BE2C (cell line): ENCODE measurements around the gene ITGA3.
A peak's percentile ranks its signal among the peaks of the same experiment; 100 is the strongest.

Experiments used
- DNase-seq: peaks from one replicate; pipeline ENCODE4 v3.0.0-alpha.2; 2020
- H3K27me3 ChIP-seq: fragments of 250-450 bp; sonication (Bioruptor Pico); 2 replicates; pipeline ENCODE4 v1.5.1; 2020; ENCODE audit warnings: mild to moderate bottlenecking
- H3K36me3 ChIP-seq: fragments of 250-450 bp; sonication (Bioruptor Pico); 2 replicates; pipeline ENCODE4 v1.5.1; 2020; ENCODE audit warnings: mild to moderate bottlenecking
- H3K4me1 ChIP-seq: fragments of 250-450 bp; sonication (Bioruptor Pico); 2 replicates; pipeline ENCODE4 v1.5.1; 2020
- H3K4me3 ChIP-seq: 2 replicates; pipeline ENCODE4 v1.5.1; 2011; ENCODE audit warnings: low read depth, low read length
- H3K9me3 ChIP-seq: fragments of 250-450 bp; sonication (Bioruptor Pico); 2 replicates; pipeline ENCODE4 v1.5.1; 2020
- TF ChIP-seq, protein P1 (sequence below): IDR thresholded peaks from 2 replicates; pipeline ENCODE4 v1.5.1; 2012; ENCODE audit warnings: mild to moderate bottlenecking, low read depth, low read length

Gene ITGA3

GRCh38 chr17:50052241-50052796, 3.6 kb upstream of the ITGA3 start:
- no peaks in the 10 kb centered on the region for H3K9me3 ChIP-seq
- DNase-seq, result no peak
- H3K36me3 ChIP-seq, result no peaks in the 10 kb centered on the region
- no peak overlapping the region for H3K4me3 ChIP-seq
- no peaks in the 10 kb centered on the region for H3K4me1 ChIP-seq
- TF ChIP-seq, protein P1, sequence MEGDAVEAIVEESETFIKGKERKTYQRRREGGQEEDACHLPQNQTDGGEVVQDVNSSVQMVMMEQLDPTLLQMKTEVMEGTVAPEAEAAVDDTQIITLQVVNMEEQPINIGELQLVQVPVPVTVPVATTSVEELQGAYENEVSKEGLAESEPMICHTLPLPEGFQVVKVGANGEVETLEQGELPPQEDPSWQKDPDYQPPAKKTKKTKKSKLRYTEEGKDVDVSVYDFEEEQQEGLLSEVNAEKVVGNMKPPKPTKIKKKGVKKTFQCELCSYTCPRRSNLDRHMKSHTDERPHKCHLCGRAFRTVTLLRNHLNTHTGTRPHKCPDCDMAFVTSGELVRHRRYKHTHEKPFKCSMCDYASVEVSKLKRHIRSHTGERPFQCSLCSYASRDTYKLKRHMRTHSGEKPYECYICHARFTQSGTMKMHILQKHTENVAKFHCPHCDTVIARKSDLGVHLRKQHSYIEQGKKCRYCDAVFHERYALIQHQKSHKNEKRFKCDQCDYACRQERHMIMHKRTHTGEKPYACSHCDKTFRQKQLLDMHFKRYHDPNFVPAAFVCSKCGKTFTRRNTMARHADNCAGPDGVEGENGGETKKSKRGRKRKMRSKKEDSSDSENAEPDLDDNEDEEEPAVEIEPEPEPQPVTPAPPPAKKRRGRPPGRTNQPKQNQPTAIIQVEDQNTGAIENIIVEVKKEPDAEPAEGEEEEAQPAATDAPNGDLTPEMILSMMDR, result no peak
- H3K27me3 ChIP-seq, result peaks cover 26% of the 10 kb centered on the region

DNA sequence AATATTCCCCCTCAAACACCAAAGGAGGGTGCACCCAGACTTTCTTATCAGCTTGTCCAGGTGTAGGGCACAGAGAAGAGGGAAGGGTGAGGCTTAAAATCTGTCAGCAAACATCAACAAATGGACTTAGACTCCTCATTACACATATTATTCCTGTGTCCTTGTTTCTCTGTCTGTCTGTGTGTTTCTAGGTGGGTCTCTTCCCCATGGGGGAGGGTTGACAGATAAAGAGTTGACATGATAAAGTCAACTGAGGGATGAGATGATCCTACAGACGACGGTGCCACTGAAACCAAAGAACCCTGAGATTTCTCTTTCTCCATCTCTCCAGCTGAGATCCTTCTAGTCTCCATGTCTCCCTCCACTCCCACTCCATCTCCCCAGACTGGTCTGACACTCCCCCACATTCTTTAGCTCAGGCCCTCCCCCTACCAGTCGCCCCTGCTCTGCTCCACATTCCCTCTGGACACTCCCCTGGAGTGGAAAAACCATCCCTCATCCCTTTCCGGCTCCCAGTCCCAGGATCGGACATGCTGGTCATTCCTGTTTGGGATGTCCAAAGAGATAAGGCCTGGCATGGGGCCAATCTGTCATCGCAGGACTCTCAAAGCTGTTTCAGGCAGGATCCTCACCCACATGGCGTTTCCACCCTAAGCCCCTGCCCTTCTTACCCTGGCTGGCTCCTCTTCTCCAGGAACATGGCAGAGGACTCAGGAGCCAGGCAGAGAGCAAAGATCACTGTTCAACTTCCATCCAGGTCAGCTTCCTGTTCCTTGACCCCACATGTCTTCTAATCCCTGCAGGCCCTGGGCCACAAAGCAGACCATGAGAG, 2.9 kb upstream of the ITGA3 start:
- Histone ChIP-seq H3K4me3 (no peak overlapping the region), H3K27me3 (peaks cover 32% of the 10 kb centered on the region), H3K9me3 (no peaks in the 10 kb centered on the region), H3K4me1 (no peaks in the 10 kb centered on the region), H3K36me3 (no peaks in the 10 kb centered on the region)
- TF ChIP-seq, protein P1, result no peak
- no peak for DNase-seq

- H3K4me1 ChIP-seq, result no peaks in the 10 kb centered on the region
- no peak overlapping the region for H3K4me3 ChIP-seq
- TF ChIP-seq, protein P1, result no peak
- no peak for DNase-seq
- H3K9me3 ChIP-seq, result no peaks in the 10 kb centered on the region
- H3K36me3 ChIP-seq, result no peaks in the 10 kb centered on the region
- peaks cover 32% of the 10 kb centered on the region for H3K27me3 ChIP-seq
These were observed 2.3 kb upstream of the ITGA3 start for GRCh38 chr17:50053654-50053960.

- Histone ChIP-seq H3K9me3 (no peaks in the 10 kb centered on the region), H3K36me3 (no peaks in the 10 kb centered on the region), H3K27me3 (peaks cover 32% of the 10 kb centered on the region), H3K4me3 (peak overlapping the region; percentile 54), H3K4me1 (no peaks in the 10 kb centered on the region)
- no peak for DNase-seq
- TF ChIP-seq, protein P1, result no peak
These were observed 870 bp upstream of the ITGA3 start for GRCh38 chr17:50055055-50055425.

DNA sequence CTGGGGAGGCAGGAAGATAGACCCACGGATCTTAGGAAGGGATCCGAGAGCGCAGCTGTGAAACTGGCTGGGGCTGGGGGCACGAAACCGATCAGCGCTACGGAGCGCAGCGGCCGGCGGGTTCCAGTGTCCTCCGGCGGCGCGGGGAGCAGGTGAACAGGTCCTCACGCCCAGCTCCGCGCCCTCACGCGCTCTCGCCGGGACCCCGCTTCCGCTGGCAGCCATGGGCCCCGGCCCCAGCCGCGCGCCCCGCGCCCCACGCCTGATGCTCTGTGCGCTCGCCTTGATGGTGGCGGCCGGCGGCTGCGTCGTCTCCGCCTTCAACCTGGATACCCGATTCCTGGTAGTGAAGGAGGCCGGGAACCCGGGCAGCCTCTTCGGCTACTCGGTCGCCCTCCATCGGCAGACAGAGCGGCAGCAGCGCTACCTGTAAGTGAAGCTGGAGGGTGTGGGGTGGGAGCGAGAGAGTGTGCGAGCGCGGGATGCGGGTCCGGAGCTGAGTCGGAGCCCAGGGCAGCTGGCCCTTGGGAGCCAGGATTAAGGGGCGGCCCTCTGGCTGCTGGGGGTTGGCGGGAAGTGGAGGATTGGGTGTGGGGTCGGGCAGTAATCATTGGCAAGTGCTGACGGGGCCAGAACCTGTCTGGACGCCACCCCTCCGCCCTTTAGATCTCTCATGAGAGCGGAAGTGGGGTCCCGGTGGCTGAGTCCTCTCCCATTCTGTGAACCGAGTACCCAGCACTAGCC, 479 bp downstream of the ITGA3 start:
- Histone ChIP-seq H3K9me3 (no peaks in the 10 kb centered on the region), H3K36me3 (no peaks in the 10 kb centered on the region), H3K4me3 (peak overlapping the region; percentile 54), H3K4me1 (no peaks in the 10 kb centered on the region), H3K27me3 (peaks cover 32% of the 10 kb centered on the region)
- TF ChIP-seq, protein P1, result peak; percentile 41
- peak; percentile 75 for DNase-seq

DNA sequence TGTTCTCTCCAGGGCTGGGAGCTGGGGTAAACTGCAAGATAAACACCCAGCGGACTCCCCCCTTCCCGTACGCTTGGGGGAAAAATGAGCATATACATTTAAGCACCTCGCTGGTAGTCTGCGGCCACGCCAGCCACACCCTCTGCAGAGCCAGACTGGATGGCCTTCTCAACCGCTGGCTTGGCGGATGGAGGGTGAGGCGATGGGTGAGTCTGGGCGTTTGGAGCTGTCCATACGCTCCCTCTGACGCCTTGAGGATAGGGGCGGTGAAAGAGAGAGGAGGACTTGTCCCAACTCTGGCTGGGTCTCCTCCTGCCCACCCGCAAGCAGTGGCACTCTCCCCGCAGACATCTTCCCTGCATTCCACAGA, 1.0 kb downstream of the ITGA3 start:
- H3K4me3 ChIP-seq, result no peak overlapping the region
- H3K36me3 ChIP-seq, result no peaks in the 10 kb centered on the region
- H3K4me1 ChIP-seq, result no peaks in the 10 kb centered on the region
- H3K9me3 ChIP-seq, result no peaks in the 10 kb centered on the region
- no peak for DNase-seq
- TF ChIP-seq, protein P1, result no peak
- peaks cover 32% of the 10 kb centered on the region for H3K27me3 ChIP-seq
